A549 (cell line): Measurements from ENCODE around the gene USP13. TPM values are rescaled to one million over a fixed set of nuclear protein-coding genes. Genes with fewer than 3 reads are reported as not detected.

Experiments
- ATAC-seq, 2 experiments: fragments of 200-7000 bp in 1 of 2; fragments of >200 bp in 1 of 2; cut with Nextera tagmentation in 1 of 2; cut with Tn5 transposase in 1 of 2; 3 replicates each; pipeline versions ENCODE4 v1.8.0 to v1.9.1; 2018 to 2020; ENCODE audit warnings: mild to moderate bottlenecking in 1 of 2, moderate library complexity in 1 of 2
- CTCF ChIA-PET: fragments of 300-600 bp; sonication (Branson Sonifier 250); formaldehyde crosslinking; extraction: SDS; loops from one replicate; lab custom pipeline; 2021; ENCODE audit warnings: antibody characterized with exemption, inconsistent platforms; lab: Yijun Ruan, JAX
- POLR2A ChIA-PET: fragments of 350-600 bp; formaldehyde crosslinking; extraction: SDS; loops from one replicate; lab custom pipeline; 2021; ENCODE audit warnings: antibody characterized with exemption, inconsistent platforms; lab: Yijun Ruan, JAX
- DNase-seq, 2 experiments: peaks; one replicate each; pipeline versions ENCODE4 v3.0.0 to v3.0.0-alpha.2; 2011 to 2016; ENCODE audit warnings: low read depth in 1 of 2, low spot score in 1 of 2
- FAIRE-seq: peaks from 2 replicates; lab custom pipeline; 2011; peaks lifted over from hg19 to GRCh38; lab: Jason Lieb, UNC
- H3K27ac ChIP-seq, 2 experiments: fragments of >200 bp; sonication (Bioruptor Twin); formaldehyde crosslinking; 3 replicates each; pipeline ENCODE4 v1.5.1; 2016 to 2017
- H3K4me1 ChIP-seq: fragments of >200 bp; sonication (Bioruptor Twin); formaldehyde crosslinking; 3 replicates; pipeline ENCODE4 v1.6.1; 2016
- H3K4me2 ChIP-seq: fragments of >200 bp; sonication (Bioruptor Twin); formaldehyde crosslinking; 3 replicates; pipeline ENCODE4 v1.6.1; 2016
- H3K4me3 ChIP-seq: fragments of >200 bp; sonication (Bioruptor Twin); formaldehyde crosslinking; 3 replicates; pipeline ENCODE4 v1.5.1; 2016
- H3K9me3 ChIP-seq: fragments of >200 bp; sonication (Bioruptor Twin); formaldehyde crosslinking; 3 replicates; pipeline ENCODE4 v1.6.1; 2016
- ATOH8 ChIP-seq: fragments of 250-450 bp; sonication (Bioruptor Pico); IDR thresholded peaks from 2 replicates; pipeline ENCODE4 v1.5.0; 2020; ENCODE audit warnings: low read depth, mild to moderate bottlenecking, moderate library complexity
- BCL3 ChIP-seq: fragments of >200 bp; sonication (Bioruptor Twin); formaldehyde crosslinking; IDR thresholded peaks from 3 replicates; pipeline ENCODE4 v1.6.1; 2016
- BHLHE40 ChIP-seq: IDR thresholded peaks from 2 replicates; pipeline ENCODE4 v1.6.1; 2012; ENCODE audit warnings: low read depth, low read length, inconsistent platforms
- CBX2 ChIP-seq: fragments of 200-600 bp; sonication (generic); IDR thresholded peaks from 2 replicates; pipeline ENCODE4 v1.6.1; 2016; ENCODE audit warnings: low read depth, mild to moderate bottlenecking, borderline replicate concordance
- CBX8 ChIP-seq: fragments of 200-600 bp; sonication (generic); IDR thresholded peaks from 2 replicates; pipeline ENCODE4 v1.6.1; 2016
- CHD2 ChIP-seq: fragments of 150-350 bp; IDR thresholded peaks from 2 replicates; pipeline ENCODE4 v1.6.1; 2014; ENCODE audit warnings: low read length; ENCODE audit not compliant: partially characterized antibody
- CHD4 ChIP-seq: fragments of 200-600 bp; sonication (generic); IDR thresholded peaks from 2 replicates; pipeline ENCODE4 v1.6.1; 2016; ENCODE audit warnings: antibody characterized with exemption, mild to moderate bottlenecking, borderline replicate concordance
- EHF ChIP-seq: fragments of 250-450 bp; sonication (Bioruptor Pico); IDR thresholded peaks from 2 replicates; pipeline ENCODE4 v1.5.0; 2020; ENCODE audit warnings: mild to moderate bottlenecking
- ELK1 ChIP-seq: fragments of 150-350 bp; IDR thresholded peaks from 2 replicates; pipeline ENCODE4 v1.6.1; 2014; ENCODE audit warnings: low read depth, mild to moderate bottlenecking, low read length
- ESRRA ChIP-seq: fragments of 150-350 bp; IDR thresholded peaks from 2 replicates; pipeline ENCODE4 v1.6.1; 2014; ENCODE audit warnings: mild to moderate bottlenecking, low read length, borderline replicate concordance
- FOSB ChIP-seq: fragments of 250-450 bp; sonication (Bioruptor Pico); IDR thresholded peaks from 2 replicates; pipeline ENCODE4 v1.5.0; 2020; ENCODE audit warnings: mild to moderate bottlenecking, moderate library complexity
- HDAC2 ChIP-seq: fragments of 200-600 bp; sonication (generic); IDR thresholded peaks from 2 replicates; pipeline ENCODE4 v1.6.1; 2016
- HES2 ChIP-seq: fragments of >200 bp; sonication (Bioruptor Twin); formaldehyde crosslinking; IDR thresholded peaks from 2 replicates; pipeline ENCODE4 v1.6.1; 2016
- HEYL ChIP-seq: fragments of 250-450 bp; sonication (Bioruptor Pico); IDR thresholded peaks from 2 replicates; pipeline ENCODE4 v1.8.0; 2021; ENCODE audit warnings: mild to moderate bottlenecking, moderate library complexity
- HMGXB4 ChIP-seq: fragments of 250-450 bp; sonication (Bioruptor Pico); IDR thresholded peaks from 2 replicates; pipeline ENCODE4 v1.5.0; 2021; ENCODE audit warnings: mild to moderate bottlenecking, moderate library complexity, borderline replicate concordance
- HOXB13 ChIP-seq: fragments of 250-450 bp; sonication (Bioruptor Pico); IDR thresholded peaks from 2 replicates; pipeline ENCODE4 v1.5.0; 2020; ENCODE audit warnings: low read depth, mild to moderate bottlenecking, moderate library complexity
- KDM1A ChIP-seq: fragments of 200-600 bp; sonication (generic); IDR thresholded peaks from 2 replicates; pipeline ENCODE4 v1.6.1; 2016; ENCODE audit warnings: low read depth, mild to moderate bottlenecking
- MYC ChIP-seq: IDR thresholded peaks from 2 replicates; pipeline ENCODE4 v1.6.1; 2012; ENCODE audit warnings: mild to moderate bottlenecking, inconsistent platforms, low read length, improper control_type of control experiment, borderline replicate concordance
- NR3C1 ChIP-seq: fragments of >200 bp; sonication (Bioruptor Twin); formaldehyde crosslinking; IDR thresholded peaks from 3 replicates; pipeline ENCODE4 v1.6.1; 2017
- PHF8 ChIP-seq: fragments of 200-600 bp; sonication (generic); IDR thresholded peaks from 2 replicates; pipeline ENCODE4 v1.6.1; 2016; ENCODE audit warnings: low read depth, mild to moderate bottlenecking, antibody characterized with exemption, moderate library complexity, borderline replicate concordance
- POLR2A ChIP-seq: IDR thresholded peaks from 2 replicates; pipeline ENCODE4 v1.6.1; 2012; ENCODE audit warnings: mild to moderate bottlenecking, low read length
- RAD21 ChIP-seq, 2 experiments: fragments of >200 bp in 1 of 2; sonication (Bioruptor Twin) in 1 of 2; formaldehyde crosslinking in 1 of 2; IDR thresholded peaks in 1 of 2; conservative IDR thresholded peaks in 1 of 2; 2 replicates in 1 of 2; 3 replicates in 1 of 2; pipeline ENCODE4 v1.6.1; 2012 to 2018; ENCODE audit warnings: inconsistent platforms in 1 of 2
- RCOR1 ChIP-seq: fragments of 150-350 bp; IDR thresholded peaks from 2 replicates; pipeline ENCODE4 v1.6.1; 2014; ENCODE audit warnings: antibody characterized with exemption, low read length, low read depth
- REST ChIP-seq: fragments of 200-600 bp; sonication (generic); IDR thresholded peaks from 2 replicates; pipeline ENCODE4 v1.6.1; 2016; ENCODE audit warnings: antibody characterized with exemption, mild to moderate bottlenecking, moderate library complexity
- RNF2 ChIP-seq: fragments of 200-600 bp; sonication (generic); IDR thresholded peaks from 2 replicates; pipeline ENCODE4 v1.6.1; 2016; ENCODE audit warnings: low read depth, mild to moderate bottlenecking, antibody characterized with exemption, moderate library complexity, borderline replicate concordance
- ZFP36 ChIP-seq: fragments of 450-650 bp; IDR thresholded peaks from 2 replicates; pipeline ENCODE4 v1.6.1; 2014; ENCODE audit warnings: borderline replicate concordance; ENCODE audit not compliant: partially characterized antibody
- ZNF302 ChIP-seq: fragments of 250-450 bp; sonication (Bioruptor Pico); IDR thresholded peaks from 2 replicates; pipeline ENCODE4 v1.9.0; 2021; ENCODE audit warnings: inconsistent platforms, mild to moderate bottlenecking, moderate library complexity
- ZSCAN20 ChIP-seq: fragments of 250-450 bp; sonication (Bioruptor Pico); IDR thresholded peaks from 2 replicates; pipeline ENCODE4 v1.8.0; 2022; ENCODE audit warnings: mild to moderate bottlenecking, moderate library complexity
- WGBS: methylation state at CpG from one replicate; pipeline ENCODE4 v1.1.6; 2017; ENCODE audit errors: missing lambda C conversion rate; 5-methylcytosine and 5-hydroxymethylcytosine counted together
- polyA plus RNA-seq, 4 experiments: library from polyadenylated mRNA; depleted of rRNA in 3 of 4; stranded (reverse); fragments of >200 nt; fragmentation: RNase III in 1 of 4; extraction: RNeasy Plus Mini Kit Qiagen cat#74134 plus additional on column Dnase treatment in 1 of 4; gene quantifications; 2 replicates in 3 of 4; 3 replicates in 1 of 4; pipeline ENCODE4 v1.2.3, GENCODE V29; 2011 to 2017

Gene USP13
- polyA plus RNA-seq, 2 of the 4 experiments (the other 2 are of a cell fraction): 7.5 to 10.2 TPM

GRCh38 chr3:179622023-179622422 is 30.8 kb upstream of the USP13 start:
- WGBS: 91% methylated on average over 2 of the region's 2 CpGs
- TF ChIP-seq NR3C1: no peak
- TF ChIP-seq ZNF302 (CRISPR knock-in tag): no peak
- TF ChIP-seq EHF: no peak
- no peak for TF ChIP-seq CHD4
- no peak for TF ChIP-seq REST
- TF ChIP-seq CBX2: no peak
- TF ChIP-seq ZFP36: no peak
- no peak for TF ChIP-seq ATOH8
- no peak for TF ChIP-seq RNF2
- TF ChIP-seq HEYL: no peak
- no peak for TF ChIP-seq MYC
- no peak for TF ChIP-seq CBX8
- TF ChIP-seq HES2: no peak
- TF ChIP-seq HOXB13 (CRISPR knock-in tag): no peak
- TF ChIP-seq RAD21 (conservative IDR thresholded peaks at IDR 0.05 in 1 of 2, IDR thresholded peaks at IDR 0.05 in 1 of 2): no peak
- no peak for TF ChIP-seq PHF8
- no peak for TF ChIP-seq KDM1A
- TF ChIP-seq FOSB (CRISPR knock-in tag): no peak
- no peak for TF ChIP-seq BCL3
- no peak for ATAC-seq
- no peak for FAIRE-seq
- Histone ChIP-seq H3K4me2 (no peak overlapping the region), H3K9me3 (no peaks in the 10 kb centered on the region), H3K4me3 (no peak overlapping the region), H3K4me1 (no peaks in the 10 kb centered on the region), H3K27ac (no peak overlapping the region)
- POLR2A ChIA-PET: no interaction called here
- DNase-seq: no peak
- CTCF ChIA-PET: no interaction called here

GRCh38 chr3:179624451-179624850 is 28.4 kb upstream of the USP13 start:
- Histone ChIP-seq H3K4me2 (no peak overlapping the region), H3K4me3 (no peak overlapping the region), H3K4me1 (no peaks in the 10 kb centered on the region)
- FAIRE-seq (no peak), DNase-seq (no peak)
- TF ChIP-seq CBX8: no peak
- TF ChIP-seq KDM1A: no peak
- TF ChIP-seq BHLHE40: no peak
- no peak for TF ChIP-seq HMGXB4 (CRISPR knock-in tag)
- no peak for TF ChIP-seq RCOR1
- TF ChIP-seq ZSCAN20 (CRISPR knock-in tag): no peak
- TF ChIP-seq POLR2A: no peak
- TF ChIP-seq CHD2: no peak
- TF ChIP-seq ESRRA: no peak
- TF ChIP-seq CBX2: no peak
- no peak for TF ChIP-seq FOSB (CRISPR knock-in tag)
- no peak for TF ChIP-seq MYC
- no peak for TF ChIP-seq HDAC2
- no peak for TF ChIP-seq ELK1
- TF ChIP-seq, all 56 proteins: peak for 0
- Histone ChIP-seq H3K27ac (no peak overlapping the region), H3K9me3 (no peaks in the 10 kb centered on the region)
- ChIA-PET POLR2A (interaction anchor here (0.7 kb wide), 1 partner anchor 19 kb away, joined by 7 read pairs; no protein-coding TSS in a partner anchor), CTCF (interaction anchor here (0.7 kb wide), 1 partner anchor 36 kb away, joined by 3 read pairs; no protein-coding TSS in a partner anchor)
- ATAC-seq: no peak
- WGBS: 94% methylated on average over 3 of the region's 3 CpGs
